NCI-H82 treated with DMSO at 0.1 percent for 48 hours (cell line): ENCODE measurements around the gene PCMTD2.
"Not testable (repeated sequence)": the region's sequence is repeated elsewhere in the genome, so short reads cannot be mapped to it uniquely, and the experiment has no call there.

ENCODE experiments used
- DNase-seq: peaks from one replicate; lab custom pipeline; 2025; ENCODE audit not compliant: unreplicated experiment; lab: John Stamatoyannopoulos, UW

Gene PCMTD2

GRCh38 chr20:64285579-64286446 lies 30.3 kb downstream of the PCMTD2 start:
- DNase-seq = peak; percentile 33

DNA sequence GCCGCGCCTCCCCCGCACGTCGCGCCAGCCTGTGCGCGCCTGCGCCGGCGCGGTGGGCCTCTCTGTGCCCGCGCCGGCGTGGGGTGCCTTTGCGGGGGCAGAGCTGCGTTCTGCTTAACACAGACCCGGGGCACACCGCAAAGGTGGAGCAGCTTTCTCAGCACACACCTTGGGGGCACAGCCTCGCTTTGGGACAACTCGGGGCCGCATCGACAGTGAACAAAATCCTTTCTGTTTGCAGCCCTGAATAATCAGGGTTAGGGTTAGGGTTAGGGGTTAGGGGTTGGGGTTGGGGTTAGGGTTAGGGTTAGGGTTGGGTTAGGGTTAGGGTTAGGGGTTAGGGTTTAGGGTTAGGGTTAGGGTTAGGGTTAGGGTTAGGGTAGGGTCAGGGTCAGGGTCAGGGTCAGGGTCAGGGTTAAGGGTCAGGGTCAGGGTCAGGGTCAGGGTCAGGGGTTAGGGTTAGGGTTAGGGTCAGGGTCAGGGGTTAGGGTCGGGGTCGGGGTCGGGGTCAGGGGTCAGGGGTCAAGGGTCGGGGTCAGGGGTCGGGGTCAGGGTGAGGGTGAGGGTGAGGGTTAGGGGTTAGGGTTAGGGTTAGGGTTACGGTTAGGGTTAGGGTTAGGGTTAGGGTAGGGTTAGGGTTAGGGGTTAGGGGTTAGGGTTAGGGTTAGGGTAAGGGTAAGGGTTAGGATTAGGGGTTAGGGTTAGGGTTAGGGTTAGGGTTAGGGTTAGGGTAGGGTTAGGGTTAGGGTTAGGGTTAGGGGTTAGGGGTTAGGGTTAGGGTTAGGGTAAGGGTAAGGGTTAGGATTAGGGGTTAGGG lies 31.1 kb downstream of the PCMTD2 start:
- DNase-seq = not testable (repeated sequence)

- DNase-seq = not testable (repeated sequence)
These were observed 31.7 kb downstream of the PCMTD2 start for GRCh38 chr20:64287264-64287590.

DNA sequence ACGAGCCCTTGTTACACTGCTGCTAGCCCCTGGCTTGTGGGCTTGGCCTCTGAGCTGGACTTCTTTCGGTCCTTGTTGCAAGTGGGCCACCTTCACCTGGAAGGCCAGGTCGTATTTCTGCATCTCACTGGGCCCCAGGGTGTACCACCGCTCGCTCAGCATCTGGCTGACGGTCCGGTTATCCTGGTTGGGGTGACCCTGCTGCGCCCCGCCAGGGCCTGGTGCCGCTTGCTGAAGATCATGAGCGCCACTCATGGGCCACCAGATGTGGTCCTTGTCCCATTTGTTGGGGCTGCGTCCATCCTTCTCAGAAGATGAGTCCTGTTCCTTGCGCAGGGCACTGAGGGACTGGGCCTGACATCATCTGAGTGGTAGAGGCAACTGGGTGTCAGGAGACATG lies 36.6 kb downstream of the PCMTD2 start:
- DNase-seq = not testable (repeated sequence)

GRCh38 chr20:64303086-64303485 lies 47.5 kb downstream of the PCMTD2 start:
- DNase-seq = not testable (repeated sequence)

- not testable (repeated sequence) for DNase-seq
These were observed 58.2 kb downstream of the PCMTD2 start for GRCh38 chr20:64313761-64314160.

GRCh38 chr20:64315381-64315780 lies 59.8 kb downstream of the PCMTD2 start:
- not testable (repeated sequence) for DNase-seq

DNA sequence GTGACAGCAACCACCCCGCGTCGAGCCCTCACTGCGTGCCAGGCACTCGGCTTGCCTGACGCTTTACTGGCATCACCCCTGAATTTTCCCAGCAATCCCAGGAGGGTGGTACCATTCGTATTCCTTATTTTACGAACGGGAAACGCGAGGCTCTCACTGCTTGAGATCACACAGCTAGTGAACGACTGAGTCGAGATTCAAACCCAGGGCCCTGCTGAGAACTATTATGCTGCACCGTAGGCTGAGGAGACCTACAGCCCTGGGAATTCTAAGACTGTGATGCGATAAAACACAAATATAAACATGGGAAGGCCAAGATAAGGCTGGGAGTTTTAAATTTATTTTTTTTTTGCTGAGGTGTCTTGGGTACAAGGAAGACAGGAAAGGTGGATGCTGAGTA lies 60.3 kb downstream of the PCMTD2 start:
- not testable (repeated sequence) for DNase-seq

- not testable (repeated sequence) for DNase-seq
These were observed 61.0 kb downstream of the PCMTD2 start for GRCh38 chr20:64316415-64317083.

GRCh38 chr20:64317331-64317730 lies 61.8 kb downstream of the PCMTD2 start:
- DNase-seq = not testable (repeated sequence)

DNA sequence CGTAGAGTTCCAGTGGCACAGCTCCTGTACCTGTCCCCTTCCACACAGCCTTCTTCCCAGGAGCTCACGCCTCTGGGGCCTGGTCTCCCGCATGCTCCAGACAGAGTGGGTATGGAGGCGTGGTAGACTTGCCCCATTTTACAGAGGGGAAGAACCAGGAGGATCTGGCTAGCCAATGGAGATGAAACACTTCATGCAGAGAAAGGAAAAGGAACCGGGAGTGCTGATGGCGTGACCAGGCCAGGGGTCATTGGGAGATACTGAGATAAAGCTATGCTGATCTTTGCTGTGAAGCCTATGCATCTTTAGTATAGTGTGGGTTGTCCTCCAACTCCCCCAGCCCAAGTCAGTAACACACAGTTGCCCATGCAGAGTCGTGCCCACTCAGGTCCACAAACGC lies 62.5 kb downstream of the PCMTD2 start:
- not testable (repeated sequence) for DNase-seq

DNA sequence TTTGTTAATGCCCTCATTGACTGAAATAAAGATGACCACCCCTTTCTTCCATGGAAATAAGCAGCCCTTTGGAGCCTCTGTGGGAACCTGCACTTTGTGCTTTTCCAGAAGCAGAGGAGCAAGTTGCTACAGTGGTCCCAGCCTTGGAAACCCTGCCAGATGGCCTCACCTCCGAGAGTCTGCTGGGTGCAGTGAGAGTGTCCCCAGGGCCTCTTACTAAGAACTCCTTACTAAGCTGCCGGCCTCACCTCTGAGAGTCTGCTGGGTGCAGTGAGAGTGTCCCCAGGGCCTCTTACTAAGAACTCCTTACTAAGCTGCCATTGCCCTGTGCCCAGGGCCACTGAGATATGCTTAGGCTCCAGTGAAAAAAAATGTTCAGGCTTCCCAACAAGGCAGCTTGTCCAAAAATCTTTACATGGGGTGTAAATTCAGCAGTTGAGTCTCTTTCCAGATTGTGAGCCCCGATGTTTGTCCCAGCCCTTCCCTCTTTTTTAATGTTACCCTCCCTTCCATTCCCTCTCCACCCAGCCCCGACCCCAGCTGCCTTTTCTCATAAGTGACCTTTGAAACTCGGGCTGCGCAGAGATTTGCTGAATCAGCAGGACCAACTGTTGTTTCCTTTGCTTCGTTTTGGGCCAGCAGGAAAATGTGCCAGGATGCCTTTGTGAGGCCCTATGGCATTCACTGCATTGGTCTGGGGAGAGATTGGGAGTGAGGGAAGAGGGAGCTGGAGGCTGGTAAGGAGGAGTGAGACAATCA lies 66.7 kb downstream of the PCMTD2 start:
- peak; percentile 68 for DNase-seq
